HG02884 (cell line): ENCODE results near the gene BASP1.
A peak's percentile ranks its signal among the peaks of the same experiment; 100 is the strongest.
"Not testable (repeated sequence)": the region's sequence is repeated elsewhere in the genome, so short reads cannot be mapped to it uniquely, and the experiment has no call there.

Experiments used
- ATAC-seq: cut with Tn5 transposase; IDR thresholded peaks from one replicate; pipeline ENCODE4 v1.9.1; 2021; ENCODE audit warnings: mild to moderate bottlenecking, moderate library complexity; ENCODE audit not compliant: unreplicated experiment

BASP1 gene

DNA sequence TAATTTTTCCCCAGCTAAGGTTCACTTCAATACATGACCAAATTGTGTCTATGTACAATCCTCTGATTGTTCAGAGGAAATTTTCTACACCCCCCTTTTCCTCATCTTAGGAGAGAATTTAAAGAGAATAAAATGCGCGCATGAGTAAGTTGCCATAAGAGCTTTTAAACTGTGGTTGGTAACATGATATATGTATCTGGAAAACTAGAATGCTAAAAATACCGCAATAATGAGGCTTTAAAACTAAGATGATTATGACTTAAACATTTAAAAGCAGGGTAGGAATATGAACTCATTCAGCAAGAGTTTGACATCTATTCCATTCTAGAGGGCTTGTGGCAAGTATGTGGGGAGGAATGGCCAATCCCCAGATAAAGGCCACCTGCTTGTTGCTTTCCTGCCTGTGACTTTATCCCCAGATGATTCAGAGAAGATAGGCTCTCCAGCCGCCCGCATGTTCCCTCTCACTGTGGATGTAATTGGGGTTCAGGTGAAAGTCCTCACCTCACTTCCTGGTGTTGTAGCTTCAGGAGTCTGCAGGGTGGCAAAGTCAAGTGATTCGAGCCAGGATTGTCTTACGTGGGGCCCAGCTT, 26.5 kb upstream of the BASP1 start:
- ATAC-seq = no peak

GRCh38 chr5:17191574-17191973, 25.9 kb upstream of the BASP1 start:
- ATAC-seq = not testable (repeated sequence)

DNA sequence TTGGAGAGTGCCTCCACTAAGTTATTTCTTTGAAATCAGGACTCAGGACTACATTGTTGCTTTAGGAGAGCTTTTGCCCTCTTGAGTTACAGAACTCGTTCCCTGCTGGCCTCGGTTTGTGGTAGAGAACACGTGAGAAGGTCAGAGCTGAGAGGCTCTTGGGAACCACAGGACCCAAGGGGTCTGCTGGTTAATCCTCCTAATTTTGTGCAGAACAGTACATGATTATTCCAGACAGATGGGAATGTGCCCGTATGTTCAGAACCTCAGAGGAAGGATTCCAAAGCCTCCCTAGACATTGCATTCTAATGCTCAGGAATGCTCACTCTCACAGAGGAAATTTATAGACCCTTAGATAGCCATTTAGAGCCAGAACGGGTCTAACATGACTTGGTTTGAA, 25.2 kb upstream of the BASP1 start:
- no peak for ATAC-seq

- ATAC-seq = no peak
Measured at GRCh38 chr5:17196024-17196423, 21.4 kb upstream of the BASP1 start.

DNA sequence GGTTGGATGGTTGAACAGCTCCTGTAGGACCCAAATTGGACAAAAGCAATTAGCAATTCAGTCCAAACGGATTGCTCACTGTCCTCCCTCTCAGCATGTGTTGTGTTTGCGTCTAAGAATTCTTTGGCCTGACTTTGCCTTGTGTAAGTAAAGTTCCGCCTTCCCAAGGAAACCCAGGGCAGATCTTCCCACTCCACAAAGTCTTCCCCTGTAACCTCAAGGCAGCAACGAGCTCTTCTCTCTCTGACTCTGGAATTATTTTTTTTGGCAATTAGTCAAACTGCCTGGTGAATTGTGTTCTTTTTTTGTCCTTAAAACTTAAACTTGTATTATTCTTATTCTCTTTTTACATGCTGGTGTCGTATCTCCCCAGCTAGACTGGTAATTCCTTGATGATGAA, 20.7 kb upstream of the BASP1 start:
- ATAC-seq = no peak

- ATAC-seq = peak; percentile 90
Measured at GRCh38 chr5:17203329-17204132, 13.9 kb upstream of the BASP1 start.

GRCh38 chr5:17204133-17204489, 13.3 kb upstream of the BASP1 start:
- no peak for ATAC-seq

DNA sequence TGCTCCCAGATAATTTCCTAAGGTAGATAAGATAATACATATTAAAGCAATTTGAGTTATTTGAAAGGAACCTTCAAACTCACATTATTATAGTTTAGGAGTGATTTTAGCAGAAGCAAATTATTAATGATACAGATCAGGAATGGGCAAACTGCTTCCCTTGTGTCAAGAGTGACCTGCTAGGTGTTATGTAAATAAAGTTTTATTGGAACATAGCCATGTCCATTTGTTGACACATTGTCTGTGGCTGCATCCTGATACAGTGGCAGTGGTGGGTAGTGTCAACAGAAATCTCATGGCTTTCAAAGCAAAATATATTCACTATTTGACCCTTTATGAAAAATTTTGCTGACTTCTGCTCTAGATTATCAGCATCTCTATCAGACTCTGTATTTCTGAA, 11.4 kb upstream of the BASP1 start:
- no peak for ATAC-seq

DNA sequence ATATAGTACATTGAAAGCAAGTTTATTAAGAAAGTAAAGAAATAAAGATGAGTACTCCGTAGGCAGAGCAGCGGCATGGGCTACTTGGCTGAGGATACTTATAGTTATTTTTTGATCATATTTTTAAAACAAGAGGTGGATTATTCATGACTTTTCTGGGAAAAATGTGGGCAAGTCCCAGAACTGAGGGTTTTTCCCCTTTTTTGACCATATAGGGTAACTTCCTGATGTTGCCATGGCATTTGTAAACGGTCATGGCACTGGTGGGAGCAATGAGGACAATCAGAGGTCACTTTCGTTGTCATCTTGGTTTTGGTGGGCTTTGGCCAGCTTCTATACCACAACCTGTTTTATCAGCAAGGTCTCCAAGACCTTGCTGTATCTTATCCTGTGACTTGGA, 5.2 kb upstream of the BASP1 start:
- ATAC-seq = no peak

DNA sequence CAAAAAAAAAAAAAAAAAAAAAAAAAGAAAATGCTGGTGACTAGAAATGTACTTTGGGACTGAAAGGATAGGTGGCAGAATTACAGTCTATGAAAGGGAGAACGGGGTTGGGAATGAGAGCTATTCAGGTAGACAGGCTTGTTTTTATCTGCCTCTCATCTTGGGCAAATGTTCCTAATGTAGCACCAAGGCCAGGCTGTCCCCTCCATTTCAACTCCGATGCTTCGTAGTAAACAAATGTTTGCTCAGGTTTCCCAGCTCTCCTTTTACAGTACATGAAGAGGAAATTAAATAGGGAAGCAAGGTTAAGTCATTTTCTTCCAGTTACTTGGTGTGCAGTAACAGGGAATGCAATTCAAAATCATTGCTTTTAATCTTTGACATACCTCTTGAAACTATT, 4.4 kb upstream of the BASP1 start:
- no peak for ATAC-seq

DNA sequence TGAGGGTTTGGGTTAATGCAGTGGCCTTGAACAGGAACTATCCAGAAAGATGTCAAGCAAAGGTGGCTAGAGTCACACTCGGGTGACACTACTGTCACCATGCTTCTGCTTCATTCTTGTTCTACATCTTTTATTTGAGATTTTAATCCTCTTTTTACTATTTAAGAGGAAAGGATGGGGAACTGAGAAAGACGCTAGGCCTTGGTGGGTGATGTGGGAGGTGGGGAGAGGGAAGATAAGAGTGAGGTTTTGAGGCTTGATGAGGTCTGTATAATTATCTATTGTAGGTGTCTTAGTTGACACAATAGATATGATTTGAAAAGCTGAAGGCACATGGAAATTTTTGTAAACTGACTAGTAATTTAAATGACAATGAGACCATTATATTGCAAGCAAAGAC, 3.5 kb upstream of the BASP1 start:
- no peak for ATAC-seq

DNA sequence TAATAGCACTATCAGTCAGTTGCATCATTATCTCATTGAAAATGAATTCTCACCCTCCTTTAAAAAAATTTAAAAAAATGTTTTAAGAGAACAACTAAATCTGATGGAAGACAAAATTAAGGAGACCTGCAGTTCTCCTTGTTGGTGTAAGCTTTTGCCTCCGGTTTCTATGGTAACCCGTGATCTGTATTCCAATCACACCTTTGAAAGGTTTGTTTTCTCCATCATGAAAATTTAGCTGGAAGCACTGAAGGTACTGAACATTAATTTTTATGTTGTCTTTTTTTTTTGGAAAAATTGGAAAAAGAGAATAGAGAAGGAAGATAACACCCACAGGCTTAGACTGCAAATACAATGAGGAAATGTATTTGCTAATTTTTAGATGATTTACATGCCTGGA, 2.5 kb upstream of the BASP1 start:
- ATAC-seq = no peak

- no peak for ATAC-seq
Measured at GRCh38 chr5:17215361-17215760, 2.1 kb upstream of the BASP1 start.

GRCh38 chr5:17216176-17216973, 1.1 kb upstream of the BASP1 start:
- peak; percentile 36 for ATAC-seq

GRCh38 chr5:17216974-17217492, 398 bp upstream of the BASP1 start:
- no peak for ATAC-seq

DNA sequence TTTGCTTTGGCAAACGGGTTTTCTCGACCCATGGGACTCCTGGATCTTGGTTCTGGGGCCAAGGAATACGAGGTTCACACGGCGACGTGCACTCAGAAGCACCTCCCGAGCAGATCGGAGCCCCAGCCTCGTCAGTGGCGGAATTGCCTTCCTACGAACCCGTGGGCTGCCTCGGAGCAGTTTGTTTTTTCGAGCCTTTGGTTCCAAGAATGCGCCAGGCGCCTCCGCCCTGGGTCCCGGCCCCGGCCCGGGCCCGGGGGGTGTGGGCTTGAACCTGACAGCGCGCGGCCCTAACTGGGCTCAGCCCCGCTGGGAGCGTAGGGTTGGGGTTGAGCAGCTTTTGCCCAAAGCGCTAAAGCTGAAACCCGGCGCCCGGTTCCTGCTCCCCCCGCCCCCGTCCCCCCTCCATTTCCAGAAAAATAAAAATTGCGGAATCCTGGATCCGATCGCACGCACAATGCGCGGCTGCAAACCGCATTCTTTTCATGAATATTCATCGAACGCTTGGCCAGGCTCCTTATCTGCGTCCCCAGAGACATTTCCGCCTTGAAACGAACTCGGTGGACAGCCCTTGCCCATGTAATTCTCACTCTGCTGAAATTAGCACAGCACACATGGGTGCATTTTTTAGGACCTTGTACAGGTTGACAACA, 1.0 kb downstream of the BASP1 start:
- peak; percentile 35 for ATAC-seq

GRCh38 chr5:17219006-17219422, 1.6 kb downstream of the BASP1 start:
- peak; percentile 22 for ATAC-seq

GRCh38 chr5:17219469-17219868, 2.0 kb downstream of the BASP1 start:
- no peak for ATAC-seq

DNA sequence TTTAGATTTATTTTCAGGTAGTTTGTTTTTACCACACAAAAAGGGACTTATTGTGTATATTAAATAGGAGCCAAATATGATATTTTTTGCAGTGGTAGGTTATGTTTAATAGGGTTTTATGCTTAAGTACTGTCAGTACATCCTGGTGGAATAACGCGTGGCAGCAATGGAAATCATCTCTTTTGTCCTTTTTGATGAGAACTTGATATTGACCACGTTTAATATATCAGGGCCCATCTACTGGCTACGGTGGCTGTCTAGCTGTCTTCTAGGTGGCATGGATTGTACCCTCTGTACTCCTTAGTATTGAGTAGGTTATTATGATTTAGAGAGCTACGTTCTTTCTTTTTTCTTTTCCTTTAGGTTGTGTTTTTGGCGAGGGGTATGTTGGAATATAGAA, 2.6 kb downstream of the BASP1 start:
- ATAC-seq = no peak

DNA sequence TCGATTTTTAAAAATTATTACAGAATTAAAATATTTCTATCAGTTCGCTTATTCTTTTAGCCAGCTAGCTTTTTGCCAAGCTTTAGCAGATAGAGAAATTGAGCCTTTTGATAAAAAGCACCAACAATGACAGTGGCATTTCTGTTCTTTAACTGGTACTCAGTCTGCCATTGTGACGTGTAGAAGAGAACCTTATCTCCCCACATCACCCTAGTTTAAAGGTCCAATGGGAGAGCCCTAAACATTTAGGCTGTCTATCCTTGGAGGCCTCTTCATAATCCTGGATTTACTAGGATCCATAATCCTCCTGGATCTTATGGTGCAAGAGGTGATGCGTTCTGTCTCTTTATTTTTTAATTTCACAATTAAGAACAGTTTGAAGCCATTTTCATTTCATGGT, 3.0 kb downstream of the BASP1 start:
- no peak for ATAC-seq
